Naive B cell (primary cell): ENCODE measurements around the gene ARF1. TPM values are rescaled to one million over a fixed set of nuclear protein-coding genes. Genes with fewer than 3 reads are reported as not detected.
"Not testable (repeated sequence)": the region's sequence is repeated elsewhere in the genome, so short reads cannot be mapped to it uniquely, and the experiment has no call there.

ENCODE experiments used
- ATAC-seq, 2 donors: fragments of 150-1000 bp; cut with Tn5 transposase; 2 replicates each; pipeline ENCODE4 v1.10.0; 2021; ENCODE audit warnings: low read depth in 2 of 2, mild to moderate bottlenecking in 2 of 2, moderate library complexity in 2 of 2
- DNase-seq: peaks from one replicate; pipeline ENCODE4 v3.0.0; 2022
- H3K27ac Mint-ChIP-seq, 6 donors: one replicate each; pipeline ENCODE4 v1.8.0; 2020 to 2022; ENCODE audit warnings: mild to moderate bottlenecking in 6 of 6, mixed read lengths in 6 of 6, moderate library complexity in 5 of 6, inconsistent platforms in 2 of 6
- H3K27me3 Mint-ChIP-seq, 3 donors: one replicate each; pipeline ENCODE4 v1.8.0; 2021 to 2022; ENCODE audit warnings: mixed read lengths in 3 of 3, mild to moderate bottlenecking in 1 of 3
- H3K36me3 Mint-ChIP-seq, 2 donors: one replicate each; pipeline ENCODE4 v1.8.0; 2020 to 2022; ENCODE audit warnings: mixed read lengths in 2 of 2, inconsistent platforms in 1 of 2, mild to moderate bottlenecking in 1 of 2
- H3K4me1 Mint-ChIP-seq, 3 donors: one replicate each; pipeline ENCODE4 v1.8.0; 2020 to 2022; ENCODE audit warnings: mixed read lengths in 3 of 3, inconsistent platforms in 1 of 3, mild to moderate bottlenecking in 1 of 3, moderate library complexity in 1 of 3
- H3K4me3 Mint-ChIP-seq, 8 donors: one replicate each; pipeline ENCODE4 v1.8.0; 2020 to 2022; ENCODE audit warnings: mild to moderate bottlenecking in 8 of 8, mixed read lengths in 8 of 8, moderate library complexity in 8 of 8, inconsistent platforms in 2 of 8
- H3K9me3 Mint-ChIP-seq, 7 donors: one replicate each; pipeline ENCODE4 v1.8.0; 2020 to 2022; ENCODE audit warnings: mixed read lengths in 7 of 7, mild to moderate bottlenecking in 5 of 7, inconsistent platforms in 2 of 7, moderate library complexity in 1 of 7
- polyA plus RNA-seq, 6 donors: library from polyadenylated mRNA; unstranded; fragments of 300-500 nt; fragmentation: Illumina TruSeq; gene quantifications; one replicate each; pipeline ENCODE4 v1.2.3, GENCODE V29; 2021; ENCODE audit warnings: low read depth in 6 of 6

The ARF1 gene
- polyA plus RNA-seq, 6 donors from 2014 or later = 412 to 563 (median 456) TPM

DNA sequence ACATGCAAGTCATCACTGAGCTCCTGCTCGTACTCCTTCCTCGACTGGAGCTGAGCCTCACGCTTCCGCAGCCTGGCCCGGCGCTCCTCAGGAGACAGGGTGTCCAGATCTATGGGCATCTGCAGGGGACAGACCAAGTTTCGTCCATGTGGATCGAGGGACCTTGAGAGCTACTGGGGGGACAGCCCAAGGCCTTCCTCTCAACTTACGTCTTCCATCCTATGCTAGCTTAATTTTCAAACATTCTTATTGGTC lies 24.2 kb downstream of the ARF1 start:
- H3K27me3 Mint-ChIP-seq = no peaks in the 10 kb centered on the region
- H3K9me3 Mint-ChIP-seq = no peaks in the 10 kb centered on the region
- H3K4me1 Mint-ChIP-seq = peaks cover 26 to 53% (median 41%) of the 10 kb centered on the region in 3 donors
- H3K27ac Mint-ChIP-seq = no peak overlapping the region
- H3K4me3 Mint-ChIP-seq = peak overlapping the region in 3 of 8 donors; percentile 52 to 96 (median 93)
- H3K36me3 Mint-ChIP-seq = peaks cover 0 to 8% of the 10 kb centered on the region in 2 donors
- ATAC-seq (no peak), DNase-seq (no peak)

DNA sequence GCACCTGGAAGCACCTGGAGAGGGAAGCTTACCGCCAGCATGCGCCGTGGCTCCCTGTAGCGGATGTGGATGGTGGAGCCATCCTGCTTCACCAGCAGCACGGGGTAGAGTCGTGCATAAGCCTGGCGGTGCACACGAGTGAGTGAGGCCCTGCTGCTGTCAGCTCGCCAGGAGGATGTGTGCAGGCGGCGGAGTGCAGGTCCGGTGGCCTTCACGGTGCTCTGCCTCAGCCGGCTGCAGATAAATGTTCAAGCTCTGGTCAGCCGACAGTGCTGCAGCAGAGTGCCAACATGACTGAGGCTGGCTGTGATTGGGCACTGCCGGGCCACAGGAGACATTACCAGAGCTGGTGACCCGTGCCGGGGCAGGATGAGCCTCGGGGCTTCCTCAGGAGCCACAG lies 25.1 kb downstream of the ARF1 start:
- ATAC-seq (no peak), DNase-seq (no peak)
- H3K36me3 Mint-ChIP-seq = peaks cover 0 to 8% of the 10 kb centered on the region in 2 donors
- H3K27me3 Mint-ChIP-seq = no peaks in the 10 kb centered on the region
- peaks cover 22 to 45% (median 41%) of the 10 kb centered on the region in 3 donors for H3K4me1 Mint-ChIP-seq
- no peaks in the 10 kb centered on the region for H3K9me3 Mint-ChIP-seq
- peak overlapping the region; percentile 68 to 97 (median 95) for H3K4me3 Mint-ChIP-seq
- peak overlapping the region in 2 of 6 donors; percentile 38 to 78 for H3K27ac Mint-ChIP-seq

DNA sequence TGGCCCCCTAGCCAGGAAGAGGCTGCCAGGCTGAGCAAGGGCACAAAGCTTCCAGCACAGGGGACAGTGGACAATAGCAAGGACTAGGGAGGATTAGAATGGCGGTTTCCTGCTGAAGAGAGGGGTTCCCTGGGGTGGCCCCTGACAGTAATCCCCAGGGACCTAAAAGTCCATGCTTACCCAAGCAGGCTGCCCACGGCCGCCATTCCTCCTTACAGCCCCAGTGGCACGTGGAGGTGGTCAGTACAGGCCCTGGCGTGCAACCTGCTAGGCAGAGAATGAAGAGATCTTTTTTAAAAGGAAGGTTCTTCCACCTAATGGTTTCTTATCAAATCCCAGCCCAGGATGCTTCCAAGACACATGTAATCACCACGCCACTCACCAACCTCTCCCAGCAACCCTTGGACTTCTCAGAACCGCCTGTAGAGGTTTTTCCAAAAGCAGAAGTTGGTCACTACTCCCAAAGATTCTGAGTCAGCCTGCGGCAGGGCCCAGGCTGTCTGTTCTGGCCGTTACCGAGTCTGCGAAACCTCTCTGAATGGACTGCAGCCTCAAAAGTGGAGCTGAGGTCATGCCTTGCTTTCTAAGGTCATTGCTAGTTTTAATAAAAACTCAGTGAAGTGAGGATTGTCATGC lies 25.7 kb downstream of the ARF1 start:
- DNase-seq = no peak
- Mint-ChIP-seq H3K4me1 (peaks cover 20 to 43% (median 41%) of the 10 kb centered on the region in 3 donors), H3K27me3 (no peaks in the 10 kb centered on the region), H3K36me3 (peaks cover 0 to 8% of the 10 kb centered on the region in 2 donors), H3K27ac (peak overlapping the region in 5 of 6 donors; percentile 38 to 99 (median 98)), H3K9me3 (no peaks in the 10 kb centered on the region), H3K4me3 (peak overlapping the region; percentile 93 to 97 (median 95))
- no peak for ATAC-seq

DNA sequence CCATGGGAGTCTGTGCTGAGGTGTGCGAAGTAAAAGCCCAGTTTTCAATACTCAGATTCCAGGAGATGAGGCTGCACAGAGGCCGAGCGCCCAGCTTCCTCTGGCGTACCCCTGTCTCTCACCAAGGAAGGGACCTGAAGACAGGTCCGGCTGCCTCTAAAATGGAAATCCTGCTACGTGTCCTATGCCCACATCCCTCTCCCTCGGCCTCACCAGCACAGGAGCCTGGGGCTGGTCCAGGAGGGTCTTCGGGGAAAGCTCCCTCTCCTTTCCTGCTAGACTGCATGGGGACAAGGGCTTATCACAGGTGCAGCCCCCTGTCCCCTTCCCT lies 26.2 kb downstream of the ARF1 start:
- Mint-ChIP-seq H3K9me3 (no peaks in the 10 kb centered on the region), H3K4me1 (peaks cover 17 to 37% (median 36%) of the 10 kb centered on the region in 3 donors), H3K4me3 (peak overlapping the region; percentile 93 to 97 (median 95)), H3K36me3 (peaks cover 0 to 8% of the 10 kb centered on the region in 2 donors), H3K27ac (peak overlapping the region; percentile 96 to 99 (median 98)), H3K27me3 (no peaks in the 10 kb centered on the region)
- ATAC-seq = no peak
- no peak for DNase-seq

DNA sequence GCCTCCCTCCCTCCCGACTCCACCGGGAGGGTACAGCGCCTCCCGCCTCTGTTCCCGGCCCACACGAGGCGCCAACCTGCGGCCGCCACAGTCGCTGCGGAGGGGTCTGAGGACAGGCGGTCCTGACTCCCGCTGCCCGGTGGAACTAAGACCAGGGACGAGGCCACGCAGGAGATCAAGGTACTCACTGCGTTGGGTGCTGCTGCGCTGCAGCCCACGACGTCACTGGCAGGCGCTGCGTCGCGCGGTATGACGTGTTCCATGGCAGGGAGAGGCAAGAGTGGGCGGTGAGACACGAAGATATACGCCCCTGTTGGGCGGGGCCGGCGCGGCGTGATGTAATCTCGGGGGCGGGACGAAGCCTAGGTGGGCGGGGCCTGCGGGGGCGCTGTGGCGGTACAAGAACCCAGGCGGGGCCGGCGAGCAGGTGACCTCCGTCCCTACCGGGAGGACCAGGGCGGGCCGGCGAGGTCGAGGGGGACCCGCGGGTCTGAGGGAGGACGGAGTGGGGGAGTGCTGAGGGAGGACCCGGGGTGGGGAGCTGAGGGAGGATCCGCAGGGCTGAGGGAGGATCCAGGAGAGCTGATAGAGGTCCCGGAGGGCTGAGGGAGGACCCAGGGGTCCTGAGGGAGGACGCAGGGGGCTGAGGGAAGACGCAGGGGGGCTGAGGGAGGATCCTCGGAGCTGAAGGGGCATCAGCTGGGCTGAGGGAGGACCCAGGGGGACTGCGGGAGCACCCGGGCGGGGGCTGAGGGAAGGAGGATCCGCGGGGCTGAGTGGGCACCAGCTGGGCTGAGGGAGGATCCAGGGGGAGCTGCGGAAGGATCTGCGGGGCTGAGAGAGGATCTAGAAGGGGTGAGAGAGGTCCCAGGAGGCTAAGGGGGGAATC lies 26.8 kb downstream of the ARF1 start, which contains the start of gene MRPL55:
TSS of gene MRPL55 (minus strand) at position 227 of the 889 bp plus-strand sequence. CDS start 1,039 bp downstream, outside the sequence.
- ATAC-seq (peak; percentile 93 to 94), DNase-seq (peak; percentile 99)
- Mint-ChIP-seq H3K27ac (peak within 1 kb of the TSS; percentile 96 to 99 (median 98)), H3K27me3 (no peaks in the 10 kb centered on the region), H3K4me3 (peak within 1 kb of the TSS; percentile 93 to 97 (median 95)), H3K9me3 (no peaks in the 10 kb centered on the region), H3K4me1 (peaks cover 15 to 36% (median 31%) of the 10 kb centered on the region in 3 donors), H3K36me3 (peaks cover 0 to 8% of the 10 kb centered on the region in 2 donors)

DNA sequence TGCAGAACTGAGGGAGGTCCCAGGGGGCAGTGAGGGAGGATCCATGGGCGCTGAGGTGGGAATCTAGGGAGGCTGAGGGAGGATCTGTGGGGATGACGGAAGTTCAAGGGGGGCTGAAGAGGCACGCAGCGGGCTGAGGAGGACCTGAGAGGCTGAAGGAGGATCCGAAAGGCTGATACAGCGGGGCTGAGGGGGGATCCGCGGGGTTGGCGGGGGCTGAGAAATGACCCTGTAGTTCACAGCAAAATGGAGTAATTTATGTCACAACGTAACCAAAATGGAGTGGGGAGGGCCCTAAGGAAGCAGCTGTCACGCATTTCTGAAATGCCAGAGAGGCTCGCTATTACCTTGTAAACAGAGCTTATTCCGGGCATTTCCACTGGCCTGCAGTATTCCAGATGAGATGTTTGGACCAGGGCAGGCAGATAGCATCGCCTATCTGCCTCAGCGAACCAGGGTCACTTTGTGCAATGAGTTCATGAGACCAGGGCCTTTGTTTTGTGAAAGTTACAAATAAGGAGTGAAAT lies 27.5 kb downstream of the ARF1 start:
- H3K36me3 Mint-ChIP-seq = peaks cover 0 to 8% of the 10 kb centered on the region in 2 donors
- H3K27me3 Mint-ChIP-seq = no peaks in the 10 kb centered on the region
- ATAC-seq (no peak), DNase-seq (no peak)
- H3K27ac Mint-ChIP-seq = peak overlapping the region; percentile 96 to 99 (median 98)
- peak overlapping the region; percentile 93 to 97 (median 95) for H3K4me3 Mint-ChIP-seq
- peaks cover 12 to 29% (median 27%) of the 10 kb centered on the region in 3 donors for H3K4me1 Mint-ChIP-seq
- no peaks in the 10 kb centered on the region for H3K9me3 Mint-ChIP-seq

DNA sequence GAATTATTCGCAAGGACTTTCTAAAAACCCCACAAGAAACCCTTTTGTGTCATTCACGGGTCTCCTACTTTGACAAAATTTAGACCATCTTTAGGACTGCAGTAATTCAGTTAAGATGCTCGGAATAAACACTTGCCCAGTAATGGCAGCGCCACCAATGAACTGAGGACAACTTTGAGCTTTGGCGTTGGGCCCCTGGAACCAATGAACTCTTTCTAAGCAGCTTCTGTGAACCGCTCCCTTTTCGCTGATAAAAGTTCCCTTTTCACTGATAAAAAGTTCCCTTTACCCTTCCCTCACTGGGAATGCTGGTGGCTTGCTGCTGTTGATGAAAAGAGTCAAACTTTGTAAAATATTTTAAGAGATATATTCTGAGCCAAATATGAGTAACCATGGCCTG lies 28.0 kb downstream of the ARF1 start:
- peaks cover 0 to 8% of the 10 kb centered on the region in 2 donors for H3K36me3 Mint-ChIP-seq

DNA sequence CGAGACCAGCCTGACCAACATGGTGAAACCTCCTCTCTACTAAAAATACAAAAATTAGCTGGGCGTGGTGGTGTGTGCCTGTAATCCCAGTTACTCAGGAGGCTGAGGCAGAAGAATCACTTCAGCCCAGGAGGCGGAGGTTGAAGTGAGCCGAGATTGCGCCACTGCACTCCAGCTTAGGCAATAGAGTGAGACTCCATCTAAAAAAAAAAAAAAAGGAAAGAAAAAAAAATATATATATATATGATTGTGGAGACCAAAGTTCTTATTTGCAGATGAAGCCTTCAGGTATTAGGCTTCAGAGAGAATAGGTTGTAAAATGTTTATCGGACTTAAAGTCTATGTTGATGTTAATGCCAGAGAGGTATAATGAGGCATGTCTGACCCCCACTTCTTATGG lies 28.8 kb downstream of the ARF1 start:
- not testable (repeated sequence) for ATAC-seq, H3K36me3 Mint-ChIP-seq, DNase-seq, H3K27me3 Mint-ChIP-seq, H3K9me3 Mint-ChIP-seq
- Mint-ChIP-seq H3K27ac (peak overlapping the region in 1 of 6 donors; percentile 92), H3K4me1 (peaks cover 12 to 27% (median 27%) of the 10 kb centered on the region in 3 donors), H3K4me3 (peak overlapping the region in 3 of 8 donors; percentile 25 to 93 (median 59))

More for the DNA sequence above, 28.0 kb downstream of the ARF1 start:
- Mint-ChIP-seq H3K27ac (peak overlapping the region in 1 of 6 donors; percentile 92), H3K4me1 (peaks cover 12 to 27% (median 27%) of the 10 kb centered on the region in 3 donors), H3K27me3 (no peaks in the 10 kb centered on the region), H3K9me3 (no peaks in the 10 kb centered on the region), H3K4me3 (peak overlapping the region in 5 of 8 donors; percentile 73 to 95 (median 93))
- ATAC-seq = no peak
- no peak for DNase-seq

DNA sequence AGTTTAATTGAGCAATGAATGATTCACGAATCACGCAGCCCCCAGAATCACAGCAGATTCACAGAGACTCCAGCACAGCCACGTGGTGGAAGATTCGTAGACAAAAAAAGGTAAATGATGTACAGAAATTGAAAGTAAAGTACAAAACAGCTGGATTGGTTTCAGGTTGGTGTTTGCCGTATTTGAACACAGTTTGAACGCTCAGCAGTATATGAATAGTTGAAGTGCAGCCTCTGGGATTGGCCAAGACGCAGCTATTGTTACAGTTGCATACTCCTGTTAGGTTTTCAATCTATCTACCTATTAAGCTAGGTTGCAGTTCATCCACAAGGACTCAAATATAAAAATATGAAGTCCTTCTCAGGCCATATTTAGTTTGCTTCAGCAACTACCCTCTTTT lies 29.7 kb downstream of the ARF1 start:
- H3K4me1 Mint-ChIP-seq = peaks cover 12 to 27% (median 27%) of the 10 kb centered on the region in 3 donors
- no peaks in the 10 kb centered on the region for H3K27me3 Mint-ChIP-seq
- ATAC-seq = no peak
- DNase-seq = no peak
- H3K9me3 Mint-ChIP-seq = peaks cover 0 to 3% (median 0%) of the 10 kb centered on the region in 7 donors
- no peak overlapping the region for H3K27ac Mint-ChIP-seq
- peak overlapping the region in 1 of 8 donors; percentile 33 for H3K4me3 Mint-ChIP-seq
- no peaks in the 10 kb centered on the region for H3K36me3 Mint-ChIP-seq

DNA sequence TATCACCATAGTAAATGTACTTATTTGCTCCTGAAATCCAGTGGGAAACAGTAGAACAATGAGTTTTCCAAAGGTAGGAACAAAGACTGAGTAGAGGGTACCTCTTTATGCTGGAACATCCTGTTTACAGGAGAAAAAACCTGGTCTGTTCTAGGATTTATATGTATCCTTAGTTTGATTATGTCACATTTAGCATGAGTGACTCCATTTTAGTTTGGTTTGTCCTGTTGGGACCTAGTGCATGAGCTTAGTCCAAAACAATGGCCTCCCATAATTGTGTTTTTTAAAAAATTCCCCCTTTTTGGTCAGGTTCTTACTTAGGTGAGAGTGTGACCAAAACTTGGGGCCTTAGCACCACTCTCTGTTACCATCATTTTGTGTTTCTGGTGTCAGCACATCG lies 30.1 kb downstream of the ARF1 start:
- H3K4me3 Mint-ChIP-seq = peak overlapping the region in 1 of 8 donors; percentile 33
- H3K27me3 Mint-ChIP-seq = no peaks in the 10 kb centered on the region
- no peak for ATAC-seq
- no peak for DNase-seq
- no peaks in the 10 kb centered on the region for H3K36me3 Mint-ChIP-seq
- H3K27ac Mint-ChIP-seq = peak overlapping the region in 1 of 6 donors; percentile 27
- H3K9me3 Mint-ChIP-seq = peaks cover 0 to 3% (median 0%) of the 10 kb centered on the region in 7 donors
- peaks cover 12 to 27% (median 24%) of the 10 kb centered on the region in 3 donors for H3K4me1 Mint-ChIP-seq

DNA sequence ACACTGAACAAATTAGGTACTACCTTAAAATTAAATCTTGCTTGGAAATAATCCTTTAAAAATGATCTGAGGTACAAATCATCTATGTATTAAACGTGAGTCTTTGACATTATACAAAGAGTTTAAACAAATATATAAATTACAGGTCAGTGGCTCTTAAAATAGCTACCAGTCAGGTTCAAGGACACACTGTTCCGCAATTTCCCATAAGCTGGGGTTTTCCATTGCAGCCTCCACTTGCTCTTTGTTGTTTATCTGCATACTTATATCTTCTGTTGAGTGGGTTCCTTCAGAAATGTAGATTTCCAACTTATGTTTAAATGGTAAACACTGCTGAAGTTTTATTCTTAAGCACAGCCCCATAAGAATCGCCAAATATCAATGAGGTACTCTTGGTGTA lies 32.3 kb downstream of the ARF1 start:
- Mint-ChIP-seq H3K4me1 (peaks cover 2 to 5% (median 5%) of the 10 kb centered on the region in 3 donors), H3K4me3 (peak overlapping the region in 1 of 8 donors; percentile 13), H3K36me3 (no peaks in the 10 kb centered on the region), H3K27ac (no peak overlapping the region), H3K9me3 (peaks cover 0 to 6% (median 0%) of the 10 kb centered on the region in 7 donors), H3K27me3 (no peaks in the 10 kb centered on the region)
- DNase-seq = no peak
- ATAC-seq = no peak

DNA sequence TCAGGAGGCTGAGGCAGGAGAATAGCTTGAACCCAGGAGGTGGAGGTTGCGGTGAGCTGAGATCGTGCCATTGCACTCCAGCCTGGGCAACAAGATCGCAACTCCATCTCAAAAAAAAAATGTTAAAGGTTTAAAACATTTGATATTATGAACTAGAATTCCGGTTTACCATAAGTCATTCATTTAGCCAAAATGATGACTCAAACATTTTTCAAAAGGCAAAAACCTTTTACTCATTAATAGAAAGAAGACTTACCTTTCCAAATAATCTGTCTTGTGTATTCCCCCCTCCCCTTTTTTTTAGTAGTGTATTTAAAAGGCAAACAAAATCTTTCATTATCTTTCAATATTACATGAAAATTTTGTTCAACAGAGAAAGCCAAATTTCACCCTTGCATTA lies 34.8 kb downstream of the ARF1 start:
- Mint-ChIP-seq H3K4me3 (no peak overlapping the region), H3K27ac (no peak overlapping the region), H3K27me3 (no peaks in the 10 kb centered on the region), H3K4me1 (peaks cover 0 to 13% (median 4%) of the 10 kb centered on the region in 3 donors), H3K36me3 (no peaks in the 10 kb centered on the region), H3K9me3 (peaks cover 0 to 6% (median 0%) of the 10 kb centered on the region in 7 donors)
- no peak for ATAC-seq
- no peak for DNase-seq

DNA sequence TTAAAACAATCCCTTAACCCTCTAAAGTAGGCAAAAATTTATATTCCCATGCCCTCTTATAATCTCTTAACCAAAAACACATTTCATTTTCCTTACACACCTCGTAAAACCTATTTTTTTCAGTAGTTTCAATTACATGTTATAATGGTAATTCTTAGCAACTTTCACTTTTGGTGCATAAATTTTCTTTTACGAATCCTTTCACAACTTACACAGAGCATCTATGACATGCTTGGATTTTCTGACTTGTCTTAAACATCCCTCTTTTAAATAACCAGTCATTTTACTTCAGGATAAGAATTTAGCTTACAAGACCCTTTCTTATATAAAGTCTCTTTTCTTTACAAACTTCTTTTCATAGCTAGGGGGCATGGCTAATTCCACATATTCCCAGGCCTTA lies 35.5 kb downstream of the ARF1 start:
- no peaks in the 10 kb centered on the region for H3K36me3 Mint-ChIP-seq
- peaks cover 0 to 6% (median 0%) of the 10 kb centered on the region in 7 donors for H3K9me3 Mint-ChIP-seq
- no peak overlapping the region for H3K4me3 Mint-ChIP-seq
- H3K27ac Mint-ChIP-seq = peak overlapping the region in 2 of 6 donors; percentile 4 to 47
- ATAC-seq (no peak), DNase-seq (no peak)
- no peaks in the 10 kb centered on the region for H3K27me3 Mint-ChIP-seq
- H3K4me1 Mint-ChIP-seq = peaks cover 0 to 13% (median 4%) of the 10 kb centered on the region in 3 donors
